NCI-H2107 treated with DMSO at 0.1 percent for 48 hours (cell line): ENCODE results near the gene TXNRD1.
"Not testable (repeated sequence)": the region's sequence is repeated elsewhere in the genome, so short reads cannot be mapped to it uniquely, and the experiment has no call there.

Experiments
- DNase-seq: peaks from one replicate; lab custom pipeline; 2025; ENCODE audit not compliant: unreplicated experiment; lab: John Stamatoyannopoulos, UW

Gene TXNRD1

GRCh38 chr12:104215638-104216297 is at the start of gene TXNRD1:
TSS of gene TXNRD1 (plus strand) at chr12:104215779. CDS start at chr12:104215803, 24 bp downstream.
- DNase-seq = no peak

- no peak for DNase-seq
Observed at GRCh38 chr12:104165801-104166200, 49.8 kb upstream of the TXNRD1 start.

GRCh38 chr12:104166465-104166864 is 49.1 kb upstream of the TXNRD1 start:
- DNase-seq = no peak

GRCh38 chr12:104167519-104168458 is 47.8 kb upstream of the TXNRD1 start:
- no peak for DNase-seq

- no peak for DNase-seq
Observed at GRCh38 chr12:104168596-104168995, 47.0 kb upstream of the TXNRD1 start.

GRCh38 chr12:104171785-104172569 is 43.6 kb upstream of the TXNRD1 start:
- no peak for DNase-seq

GRCh38 chr12:104172570-104172947 is 43.0 kb upstream of the TXNRD1 start:
- no peak for DNase-seq

- DNase-seq = not testable (repeated sequence)
Observed at GRCh38 chr12:104173804-104174203, 41.8 kb upstream of the TXNRD1 start.

GRCh38 chr12:104175726-104176247 is 39.8 kb upstream of the TXNRD1 start:
- no peak for DNase-seq

GRCh38 chr12:104177336-104177662 is 38.3 kb upstream of the TXNRD1 start:
- no peak for DNase-seq

GRCh38 chr12:104177663-104178501 is 37.7 kb upstream of the TXNRD1 start:
- no peak for DNase-seq

- no peak for DNase-seq
Observed at GRCh38 chr12:104180374-104180773, 35.2 kb upstream of the TXNRD1 start.

- no peak for DNase-seq
Observed at GRCh38 chr12:104181313-104181712, 34.3 kb upstream of the TXNRD1 start.

GRCh38 chr12:104182144-104182543 is 33.4 kb upstream of the TXNRD1 start:
- no peak for DNase-seq

GRCh38 chr12:104182621-104183378 is 32.8 kb upstream of the TXNRD1 start:
- DNase-seq = no peak

GRCh38 chr12:104183443-104183842 is 32.1 kb upstream of the TXNRD1 start:
- DNase-seq = no peak

GRCh38 chr12:104187446-104188155 is 28.0 kb upstream of the TXNRD1 start:
- no peak for DNase-seq

GRCh38 chr12:104188534-104188933 is 27.0 kb upstream of the TXNRD1 start:
- DNase-seq = no peak

- no peak for DNase-seq
Observed at GRCh38 chr12:104189915-104190555, 25.5 kb upstream of the TXNRD1 start.
